Testis (tissue), 2 donors: Measurements from ENCODE around the gene PRKG1.

Experiments
- CTCF ChIP-seq, 3 experiments: fragments of 450-650 bp in 2 of 3; fragments of 200-600 bp in 1 of 3; sonication (generic) in 1 of 3; IDR thresholded peaks; one replicate each; pipeline ENCODE4 v1.5.1; 2016 to 2019; ENCODE audit warnings: antibody characterized with exemption in 3 of 3, mild to moderate bottlenecking in 2 of 3, moderate library complexity in 1 of 3
- POLR2A ChIP-seq: fragments of 450-650 bp; IDR thresholded peaks from one replicate; pipeline ENCODE4 v1.6.1; 2017; ENCODE audit warnings: antibody characterized with exemption, mild to moderate bottlenecking, moderate library complexity

GRCh38 chr10:51459476-51459875 lies 385.2 kb downstream of the PRKG1 start:
- TF ChIP-seq CTCF (IDR thresholded peaks at IDR 0.05) = no peak
- TF ChIP-seq POLR2A = no peak
